Mesothelial cell of epicardium (in vitro differentiated cells): ENCODE results near the gene GPC6. TPM values are rescaled to one million over a fixed set of nuclear protein-coding genes. Genes with fewer than 3 reads are reported as not detected.

Experiments used
- DNase-seq, 2 experiments: peaks; one replicate each; pipeline ENCODE4 v3.0.0; 2021; ENCODE audit warnings: low spot score in 2 of 2; ENCODE audit not compliant: unreplicated experiment in 2 of 2
- H3K27ac Mint-ChIP-seq: 2 replicates; pipeline ENCODE4 v1.8.0; 2021; ENCODE audit warnings: mixed read lengths
- H3K27me3 Mint-ChIP-seq: 2 replicates; pipeline ENCODE4 v1.8.0; 2021; ENCODE audit warnings: low read depth, mixed read lengths
- H3K36me3 Mint-ChIP-seq: 2 replicates; pipeline ENCODE4 v1.8.0; 2021; ENCODE audit warnings: mixed read lengths
- H3K4me1 Mint-ChIP-seq: 2 replicates; pipeline ENCODE4 v1.8.0; 2021; ENCODE audit warnings: mixed read lengths
- H3K4me3 Mint-ChIP-seq: 2 replicates; pipeline ENCODE4 v1.8.0; 2021; ENCODE audit warnings: mild to moderate bottlenecking, moderate library complexity, mixed read lengths
- H3K9me3 Mint-ChIP-seq: 2 replicates; pipeline ENCODE4 v1.8.0; 2021; ENCODE audit warnings: mixed read lengths
- total RNA-seq: library from RNA; stranded (reverse); gene quantifications from 3 replicates; pipeline ENCODE4 v1.2.1, GENCODE V29; 2021
- TF ChIP-seq, protein P1 (sequence below): fragments of 200-600 bp; sonication (generic); IDR thresholded peaks from one replicate; pipeline ENCODE4 v1.5.0; 2021; ENCODE audit warnings: antibody characterized with exemption; ENCODE audit not compliant: unreplicated experiment

Gene GPC6
- total RNA-seq, 1 donor from 2014 or later, result 112 TPM

DNA sequence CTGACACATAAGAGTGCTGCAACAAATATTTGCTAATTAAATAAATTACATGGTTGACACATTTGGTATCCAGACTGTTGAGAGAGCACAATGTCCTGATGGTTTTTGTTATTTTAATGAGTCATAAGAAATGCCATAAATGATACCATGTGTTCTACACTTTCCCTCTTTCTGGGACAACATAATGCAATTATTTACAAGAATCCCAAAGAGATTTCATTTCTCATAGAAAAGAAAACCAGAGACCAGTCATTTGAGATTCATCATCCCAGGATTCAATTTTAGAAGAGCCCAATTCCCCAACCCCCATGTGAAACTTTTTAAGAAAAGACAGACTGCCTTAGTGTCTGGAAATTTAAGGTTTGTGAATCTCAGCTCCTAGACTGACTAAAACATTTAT, 853.3 kb downstream of the GPC6 start:
- no peak overlapping the region for H3K27ac Mint-ChIP-seq
- no peak overlapping the region for H3K4me3 Mint-ChIP-seq
- peaks cover 46% of the 10 kb centered on the region for H3K9me3 Mint-ChIP-seq
- no peaks in the 10 kb centered on the region for H3K27me3 Mint-ChIP-seq
- TF ChIP-seq, protein P1, sequence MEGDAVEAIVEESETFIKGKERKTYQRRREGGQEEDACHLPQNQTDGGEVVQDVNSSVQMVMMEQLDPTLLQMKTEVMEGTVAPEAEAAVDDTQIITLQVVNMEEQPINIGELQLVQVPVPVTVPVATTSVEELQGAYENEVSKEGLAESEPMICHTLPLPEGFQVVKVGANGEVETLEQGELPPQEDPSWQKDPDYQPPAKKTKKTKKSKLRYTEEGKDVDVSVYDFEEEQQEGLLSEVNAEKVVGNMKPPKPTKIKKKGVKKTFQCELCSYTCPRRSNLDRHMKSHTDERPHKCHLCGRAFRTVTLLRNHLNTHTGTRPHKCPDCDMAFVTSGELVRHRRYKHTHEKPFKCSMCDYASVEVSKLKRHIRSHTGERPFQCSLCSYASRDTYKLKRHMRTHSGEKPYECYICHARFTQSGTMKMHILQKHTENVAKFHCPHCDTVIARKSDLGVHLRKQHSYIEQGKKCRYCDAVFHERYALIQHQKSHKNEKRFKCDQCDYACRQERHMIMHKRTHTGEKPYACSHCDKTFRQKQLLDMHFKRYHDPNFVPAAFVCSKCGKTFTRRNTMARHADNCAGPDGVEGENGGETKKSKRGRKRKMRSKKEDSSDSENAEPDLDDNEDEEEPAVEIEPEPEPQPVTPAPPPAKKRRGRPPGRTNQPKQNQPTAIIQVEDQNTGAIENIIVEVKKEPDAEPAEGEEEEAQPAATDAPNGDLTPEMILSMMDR, result no peak
- H3K4me1 Mint-ChIP-seq, result peaks cover 6% of the 10 kb centered on the region
- no peak for DNase-seq
- H3K36me3 Mint-ChIP-seq, result peaks cover 38% of the 10 kb centered on the region

DNA sequence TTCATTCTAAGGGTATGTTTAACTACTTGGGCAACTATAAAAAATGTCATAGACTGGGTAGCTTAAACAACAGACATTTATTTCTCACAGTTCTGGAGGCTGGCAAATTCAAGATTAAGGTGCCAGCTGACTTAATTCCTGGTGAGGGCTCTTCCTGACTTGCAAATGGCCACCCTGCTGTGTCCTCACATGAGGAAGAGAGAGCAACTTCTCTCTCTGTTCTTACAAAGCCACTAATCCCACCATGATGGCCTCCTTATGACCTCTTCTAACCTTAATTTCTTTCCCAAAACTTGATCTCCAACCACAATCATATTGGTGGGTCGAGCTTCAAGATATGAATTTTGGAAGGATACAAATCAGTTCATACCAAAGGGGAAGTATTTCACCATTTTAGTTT, 853.9 kb downstream of the GPC6 start:
- H3K4me3 Mint-ChIP-seq, result no peak overlapping the region
- no peak overlapping the region for H3K27ac Mint-ChIP-seq
- peaks cover 41% of the 10 kb centered on the region for H3K9me3 Mint-ChIP-seq
- no peaks in the 10 kb centered on the region for H3K27me3 Mint-ChIP-seq
- H3K4me1 Mint-ChIP-seq, result peaks cover 6% of the 10 kb centered on the region
- peaks cover 33% of the 10 kb centered on the region for H3K36me3 Mint-ChIP-seq
- DNase-seq, result no peak
- TF ChIP-seq, protein P1, result no peak

DNA sequence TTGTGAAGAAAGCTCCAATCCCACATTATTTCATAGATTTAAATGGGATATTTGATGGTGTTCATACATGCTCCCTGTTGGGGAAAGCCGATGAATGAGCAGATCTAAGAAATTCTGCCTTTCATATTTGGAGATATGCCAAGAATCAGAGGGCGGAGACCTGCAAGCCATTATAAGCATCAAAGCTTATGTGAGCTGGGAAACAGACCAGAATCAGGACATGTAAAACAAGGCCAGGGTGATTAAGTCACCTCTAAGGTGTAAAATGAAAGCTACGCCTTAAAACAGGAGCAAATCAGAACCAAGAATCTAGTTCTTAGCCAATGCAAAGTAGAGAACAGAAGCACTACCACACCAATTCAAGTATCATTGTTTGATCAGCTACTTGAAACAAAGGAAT, 860.5 kb downstream of the GPC6 start:
- DNase-seq, result no peak
- TF ChIP-seq, protein P1, result no peak
- H3K9me3 Mint-ChIP-seq, result peaks cover 15% of the 10 kb centered on the region
- no peaks in the 10 kb centered on the region for H3K27me3 Mint-ChIP-seq
- H3K36me3 Mint-ChIP-seq, result peaks cover 11% of the 10 kb centered on the region
- no peak overlapping the region for H3K27ac Mint-ChIP-seq
- peaks cover 10% of the 10 kb centered on the region for H3K4me1 Mint-ChIP-seq
- H3K4me3 Mint-ChIP-seq, result no peak overlapping the region

DNA sequence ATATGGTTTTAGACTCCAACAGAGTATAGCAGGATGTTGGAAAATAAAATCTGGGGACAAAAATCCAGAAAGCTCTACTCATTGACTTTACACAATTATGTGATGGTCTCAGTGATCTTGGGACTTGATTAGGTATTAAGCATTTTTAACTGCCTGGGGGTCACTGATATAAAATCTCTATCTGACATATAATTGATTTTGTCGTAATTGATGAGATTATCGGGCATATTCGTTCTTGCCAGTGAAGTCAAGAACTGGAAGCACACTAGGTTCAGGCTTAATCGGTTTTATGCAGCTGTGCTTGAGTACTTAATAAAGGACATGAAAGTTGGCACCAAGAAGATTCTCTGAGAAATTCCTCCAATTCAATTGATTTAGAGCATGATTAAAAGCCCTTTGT, 862.1 kb downstream of the GPC6 start:
- no peak for DNase-seq
- H3K9me3 Mint-ChIP-seq, result peaks cover 24% of the 10 kb centered on the region
- H3K4me3 Mint-ChIP-seq, result no peak overlapping the region
- no peaks in the 10 kb centered on the region for H3K27me3 Mint-ChIP-seq
- no peak overlapping the region for H3K27ac Mint-ChIP-seq
- TF ChIP-seq, protein P1, result no peak
- H3K36me3 Mint-ChIP-seq, result peaks cover 17% of the 10 kb centered on the region
- H3K4me1 Mint-ChIP-seq, result peaks cover 11% of the 10 kb centered on the region

DNA sequence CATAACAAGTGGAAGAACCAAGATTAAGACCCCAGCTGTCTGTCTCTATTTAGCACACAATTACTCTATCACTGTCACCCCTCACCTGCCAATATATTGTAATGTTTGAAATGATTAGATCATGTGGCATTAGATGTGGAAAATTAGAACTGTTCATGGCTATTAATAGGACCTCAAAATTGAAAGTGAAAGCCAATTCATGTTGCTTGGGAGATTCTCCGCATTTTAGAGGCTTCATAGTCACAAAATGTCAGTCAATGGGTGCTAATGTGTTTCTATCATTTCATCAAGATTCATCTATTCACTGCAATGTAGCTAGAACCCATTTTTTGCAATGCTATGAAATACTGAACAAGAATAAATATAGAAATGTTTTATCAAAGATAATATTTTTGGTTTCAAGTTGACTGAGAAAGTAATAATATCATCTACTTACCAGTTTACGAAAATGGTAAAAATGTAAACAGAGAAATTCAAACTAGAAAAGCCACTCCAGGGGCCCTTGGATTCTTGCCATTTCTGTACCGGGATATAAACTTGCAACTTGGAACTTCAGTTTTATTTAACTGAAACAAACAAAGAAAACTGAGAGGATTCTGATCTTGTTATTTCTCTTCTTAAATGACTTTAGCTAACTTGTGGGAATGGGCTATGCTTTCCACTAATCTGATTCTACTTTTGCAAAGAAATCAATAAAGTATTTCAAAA, 864.3 kb downstream of the GPC6 start:
- Mint-ChIP-seq H3K9me3 (peaks cover 24% of the 10 kb centered on the region), H3K4me1 (peaks cover 17% of the 10 kb centered on the region), H3K36me3 (peaks cover 17% of the 10 kb centered on the region), H3K27me3 (no peaks in the 10 kb centered on the region), H3K27ac (no peak overlapping the region), H3K4me3 (no peak overlapping the region)
- DNase-seq, result no peak
- TF ChIP-seq, protein P1, result no peak
